Measurements from ENCODE around the gene BRD3.

Gene BRD3

DNA sequence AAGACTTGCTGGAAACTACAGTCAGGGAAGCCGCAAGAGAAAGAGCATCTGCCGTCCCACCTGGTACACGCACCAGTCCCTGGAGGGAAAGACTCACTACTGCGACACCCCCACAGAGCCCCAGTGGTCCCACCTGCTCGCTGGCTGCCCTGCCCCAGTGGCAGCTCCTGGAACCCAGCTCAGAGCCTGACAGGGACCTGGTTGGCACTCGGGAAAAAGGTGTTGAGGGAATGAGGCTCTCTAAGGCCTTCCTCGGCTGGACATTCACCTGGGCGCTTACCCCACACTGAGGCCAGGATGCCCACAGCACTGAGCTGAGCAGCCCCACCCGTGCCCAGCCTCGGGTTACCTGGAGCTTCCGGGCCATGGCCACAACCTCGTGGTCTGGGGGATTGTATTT is 22.9 kb downstream of the BRD3 start:
- Mint-ChIP-seq H3K4me3 (no peak overlapping the region), H3K4me1 (no peaks in the 10 kb centered on the region), H3K27me3 (ENCODE audit: low read depth) (no peaks in the 10 kb centered on the region), H3K36me3 (ENCODE audit: low read depth) (peaks cover 47% of the 10 kb centered on the region), H3K27ac (no peak overlapping the region), H3K9me3 (no peaks in the 10 kb centered on the region)
- TF ChIP-seq, protein P1, sequence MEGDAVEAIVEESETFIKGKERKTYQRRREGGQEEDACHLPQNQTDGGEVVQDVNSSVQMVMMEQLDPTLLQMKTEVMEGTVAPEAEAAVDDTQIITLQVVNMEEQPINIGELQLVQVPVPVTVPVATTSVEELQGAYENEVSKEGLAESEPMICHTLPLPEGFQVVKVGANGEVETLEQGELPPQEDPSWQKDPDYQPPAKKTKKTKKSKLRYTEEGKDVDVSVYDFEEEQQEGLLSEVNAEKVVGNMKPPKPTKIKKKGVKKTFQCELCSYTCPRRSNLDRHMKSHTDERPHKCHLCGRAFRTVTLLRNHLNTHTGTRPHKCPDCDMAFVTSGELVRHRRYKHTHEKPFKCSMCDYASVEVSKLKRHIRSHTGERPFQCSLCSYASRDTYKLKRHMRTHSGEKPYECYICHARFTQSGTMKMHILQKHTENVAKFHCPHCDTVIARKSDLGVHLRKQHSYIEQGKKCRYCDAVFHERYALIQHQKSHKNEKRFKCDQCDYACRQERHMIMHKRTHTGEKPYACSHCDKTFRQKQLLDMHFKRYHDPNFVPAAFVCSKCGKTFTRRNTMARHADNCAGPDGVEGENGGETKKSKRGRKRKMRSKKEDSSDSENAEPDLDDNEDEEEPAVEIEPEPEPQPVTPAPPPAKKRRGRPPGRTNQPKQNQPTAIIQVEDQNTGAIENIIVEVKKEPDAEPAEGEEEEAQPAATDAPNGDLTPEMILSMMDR (IDR thresholded peaks at IDR 0.05; ENCODE audit: unreplicated experiment in 3 of 3), result no peak

DNA sequence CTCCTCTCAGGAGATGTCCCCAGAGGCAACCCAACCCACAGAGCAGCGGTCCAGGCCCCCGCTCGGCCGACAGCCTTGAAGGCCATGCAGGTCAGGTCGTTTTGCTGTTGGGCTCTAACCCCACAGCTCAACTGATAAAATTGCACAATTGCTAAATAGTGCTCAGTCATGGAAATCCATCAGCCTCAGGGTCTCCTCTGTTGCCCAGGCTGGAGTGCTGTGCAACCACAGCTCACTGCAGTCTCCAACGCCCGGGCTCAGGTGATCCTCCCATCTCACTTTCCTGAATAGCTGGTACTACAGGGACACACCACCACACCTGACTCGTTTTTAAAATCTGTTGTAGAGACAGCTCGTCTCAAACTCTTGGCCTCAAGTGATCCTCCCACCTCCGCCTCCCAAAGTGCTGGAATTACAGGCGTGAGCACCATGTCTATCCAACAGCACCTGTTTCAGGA is 24.3 kb downstream of the BRD3 start:
- H3K4me3 Mint-ChIP-seq, result no peak overlapping the region
- TF ChIP-seq, protein P1 (IDR thresholded peaks at IDR 0.05; ENCODE audit: unreplicated experiment in 3 of 3), result no peak
- peaks cover 8% of the 10 kb centered on the region for H3K9me3 Mint-ChIP-seq
- peak overlapping the region in 1 of 3 experiments; percentile 55 for H3K27ac Mint-ChIP-seq
- H3K4me1 Mint-ChIP-seq, result no peaks in the 10 kb centered on the region
- H3K36me3 Mint-ChIP-seq (ENCODE audit: low read depth), result peaks cover 58% of the 10 kb centered on the region
- no peaks in the 10 kb centered on the region for H3K27me3 Mint-ChIP-seq (ENCODE audit: low read depth)

DNA sequence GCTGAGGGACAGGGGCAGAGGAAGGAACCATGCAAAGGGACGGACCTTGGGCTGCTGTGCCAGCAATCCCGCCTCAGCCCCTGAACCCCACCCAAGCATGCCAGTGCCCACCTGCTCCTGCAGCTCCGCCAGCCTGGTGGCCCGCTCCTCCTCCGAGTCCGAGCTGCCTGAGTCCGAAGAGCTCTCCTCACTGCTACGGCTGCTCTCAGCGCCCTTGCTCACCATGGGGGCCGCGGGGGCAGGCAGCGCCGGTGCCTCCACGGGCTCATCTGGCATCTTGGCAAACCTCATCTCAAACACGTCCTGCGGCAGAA is 26.2 kb downstream of the BRD3 start:
- no peaks in the 10 kb centered on the region for H3K4me1 Mint-ChIP-seq
- peaks cover 69% of the 10 kb centered on the region for H3K36me3 Mint-ChIP-seq (ENCODE audit: low read depth)
- no peaks in the 10 kb centered on the region for H3K27me3 Mint-ChIP-seq (ENCODE audit: low read depth)
- H3K27ac Mint-ChIP-seq, result no peak overlapping the region
- H3K4me3 Mint-ChIP-seq, result no peak overlapping the region
- peaks cover 13% of the 10 kb centered on the region for H3K9me3 Mint-ChIP-seq
- TF ChIP-seq, protein P1 (IDR thresholded peaks at IDR 0.05; ENCODE audit: unreplicated experiment in 3 of 3), result no peak

DNA sequence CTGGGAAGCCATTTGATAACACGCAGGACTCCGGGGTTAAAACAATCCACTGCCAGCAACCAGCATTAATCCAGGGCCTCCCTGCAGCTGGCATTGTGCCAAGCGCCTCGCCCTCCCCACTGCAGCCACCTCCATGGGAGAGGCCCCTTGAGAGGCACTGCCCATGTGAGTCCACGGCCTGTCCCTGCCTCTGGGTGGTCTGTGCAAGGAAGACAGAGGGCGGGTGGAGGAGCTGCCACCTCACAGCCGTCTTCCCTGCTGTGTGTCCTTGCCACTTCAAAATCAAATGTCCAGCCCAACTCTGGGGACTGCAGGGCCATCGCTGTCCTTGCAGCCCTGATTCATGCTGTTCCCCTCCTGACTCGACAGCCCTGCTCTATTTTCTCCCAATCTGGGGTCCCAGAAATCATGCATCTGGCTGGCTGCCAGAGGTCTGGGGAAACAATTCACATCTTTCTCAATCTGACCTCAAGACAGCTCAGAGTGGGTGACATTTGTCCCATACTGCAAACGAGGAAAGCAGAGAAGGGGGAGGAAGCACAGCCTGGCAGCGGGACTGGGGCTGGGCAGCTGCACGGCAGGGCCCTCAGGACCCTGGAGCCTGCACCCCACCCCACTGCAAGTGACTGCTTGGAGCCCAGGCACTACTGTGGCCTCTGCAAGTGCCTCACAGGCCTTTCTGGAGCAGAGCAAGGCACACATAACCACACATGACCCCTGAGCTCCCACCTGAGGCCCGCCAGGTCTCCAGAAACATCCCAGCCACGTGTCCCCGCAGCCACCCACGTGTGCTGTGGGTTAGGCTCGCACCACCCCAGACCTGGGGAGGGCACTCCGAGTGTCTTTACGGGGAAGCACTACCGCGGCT is 26.8 kb downstream of the BRD3 start:
- TF ChIP-seq, protein P1 (IDR thresholded peaks at IDR 0.05; ENCODE audit: unreplicated experiment in 3 of 3), result no peak
- Mint-ChIP-seq H3K27me3 (ENCODE audit: low read depth) (no peaks in the 10 kb centered on the region), H3K9me3 (peaks cover 13% of the 10 kb centered on the region), H3K27ac (no peak overlapping the region), H3K4me3 (no peak overlapping the region), H3K36me3 (ENCODE audit: low read depth) (peaks cover 72% of the 10 kb centered on the region), H3K4me1 (no peaks in the 10 kb centered on the region)

DNA sequence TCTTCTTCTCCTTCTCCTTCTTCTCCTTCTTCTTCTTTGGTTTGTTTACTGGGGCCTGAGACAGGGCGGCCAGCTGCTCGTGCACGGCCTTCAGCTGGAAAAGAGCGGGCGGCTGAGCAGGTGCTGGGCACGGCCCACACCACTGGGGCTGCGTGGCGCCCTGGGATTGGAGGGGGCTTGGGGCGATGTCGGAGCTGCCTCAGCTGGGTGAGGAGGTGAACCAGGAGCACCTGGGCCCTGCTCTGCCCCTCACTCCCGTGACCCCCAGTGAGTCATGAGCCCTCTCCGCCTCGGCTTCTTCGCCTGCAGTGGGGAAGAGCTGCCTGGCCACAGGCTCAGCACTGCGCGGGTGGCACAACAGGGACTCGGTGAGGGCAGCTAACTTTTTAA is 27.7 kb downstream of the BRD3 start:
- Mint-ChIP-seq H3K4me1 (no peaks in the 10 kb centered on the region), H3K36me3 (ENCODE audit: low read depth) (peaks cover 77% of the 10 kb centered on the region), H3K4me3 (no peak overlapping the region), H3K27ac (no peak overlapping the region), H3K9me3 (peaks cover 13% of the 10 kb centered on the region), H3K27me3 (ENCODE audit: low read depth) (no peaks in the 10 kb centered on the region)
- TF ChIP-seq, protein P1 (IDR thresholded peaks at IDR 0.05; ENCODE audit: unreplicated experiment in 3 of 3), result no peak

Measured in nephron (organoid).